Aorta (tissue), 5 donors: ENCODE measurements around the gene KLHL33. TPM values are rescaled to one million over a fixed set of nuclear protein-coding genes. Genes with fewer than 3 reads are reported as not detected.

ENCODE experiments used
- ATAC-seq: fragments of 200-7000 bp; cut with Tn5 transposase; one replicate; pipeline ENCODE4 v1.9.1; 2022; ENCODE audit warnings: moderate library complexity; ENCODE audit not compliant: low FRiP score
- DNase-seq, 2 donors: peaks; one replicate each; pipeline ENCODE4 v3.0.0-alpha.2; 2020
- H3K27ac ChIP-seq, 2 donors: one replicate each; pipeline ENCODE4 v1.5.1; 2013; ENCODE audit warnings: low read length in 2 of 2, mild to moderate bottlenecking in 2 of 2, moderate library complexity in 2 of 2, control low read depth in 1 of 2, inconsistent platforms in 1 of 2, low read depth in 1 of 2
- H3K27me3 ChIP-seq, 2 donors: one replicate each; pipeline ENCODE4 v1.6.1; 2013; ENCODE audit warnings: control low read depth in 1 of 2, low read length in 1 of 2, mild to moderate bottlenecking in 1 of 2, moderate library complexity in 1 of 2; ENCODE audit not compliant: insufficient read depth in 2 of 2, control insufficient read depth in 1 of 2
- H3K36me3 ChIP-seq, 2 donors: one replicate each; pipeline ENCODE4 v1.6.1; 2013; ENCODE audit warnings: control low read depth in 1 of 2, low read length in 1 of 2, mild to moderate bottlenecking in 1 of 2; ENCODE audit not compliant: insufficient read depth in 2 of 2, control insufficient read depth in 1 of 2
- H3K4me1 ChIP-seq, 2 donors: one replicate each; pipeline ENCODE4 v1.6.1; 2013; ENCODE audit warnings: low read length in 2 of 2, control low read depth in 1 of 2, mild to moderate bottlenecking in 1 of 2, moderate library complexity in 1 of 2; ENCODE audit not compliant: insufficient read depth in 2 of 2, control insufficient read depth in 1 of 2
- H3K4me3 ChIP-seq, 2 donors: one replicate each; pipeline ENCODE4 v1.5.1; 2013; ENCODE audit warnings: low read length in 2 of 2, control low read depth in 1 of 2, mild to moderate bottlenecking in 1 of 2
- H3K9me3 ChIP-seq: one replicate; pipeline ENCODE4 v1.6.1; 2013; ENCODE audit warnings: mild to moderate bottlenecking, low read length; ENCODE audit not compliant: control insufficient read depth
- WGBS, 2 donors: extraction: QIAGEN DNeasy Blood & Tissue Kit; methylation state at CpG; one replicate each; pipeline ENCODE4 v1.1.7; 2013; 5-methylcytosine and 5-hydroxymethylcytosine counted together
- intact Hi-C, 2 donors: fragments of 100-400 bp; cut with DNase I; formaldehyde crosslinking; loops; one replicate each; pipeline versions ENCODE4 v1.14.2 to v1.15.0; 2022
- polyA plus RNA-seq, 2 donors: library from polyadenylated mRNA; stranded (reverse); fragments of 200-250 nt; gene quantifications; one replicate each; pipeline ENCODE4 v1.2.3, GENCODE V29; 2013
- total RNA-seq, 2 donors: library from RNA; stranded (reverse); fragmentation: NEBNext Ultra II Directional; extraction: Animal tissue kit (Norgen Biotek cat#: 25700); gene quantifications; one replicate each; pipeline ENCODE4 v1.2.1, GENCODE V29; 2021
- donor health status: healthy with polysubstance abuse.
- donor health status: Bipolar disorder and iron deficiency.
- donor health status: DM: no; HTN: no; CAD: no.
- donor health status: DM: no; HTN: no; CAD: no.
- donor health status: DM: yes; HTN: yes; CAD: no.

The KLHL33 gene
- total and polyA plus RNA-seq, 4 donors = 0.25 to 1.3 (median 0.40) TPM

- Histone ChIP-seq H3K9me3 (no peaks in the 10 kb centered on the region), H3K4me1 (no peaks in the 10 kb centered on the region), H3K36me3 (no peaks in the 10 kb centered on the region), H3K4me3 (no peak overlapping the region), H3K27me3 (no peaks in the 10 kb centered on the region), H3K27ac (no peak overlapping the region)
- 83 to 90% methylated on average over 7 of the region's 7 CpGs for WGBS, 2 donors
- intact Hi-C loops = no loop called here
- DNase-seq (no peak), ATAC-seq (no peak)
Observed at GRCh38 chr14:20438664-20439063, 2.7 kb upstream of the KLHL33 start.

GRCh38 chr14:20436363-20436755 is 393 bp upstream of the KLHL33 start:
- DNase-seq (no peak), ATAC-seq (no peak)
- 92 to 96% methylated on average over 4 of the region's 4 CpGs for WGBS, 2 donors
- no peaks in the 10 kb centered on the region for H3K36me3 ChIP-seq
- no peaks in the 10 kb centered on the region for H3K4me1 ChIP-seq
- H3K9me3 ChIP-seq = no peaks in the 10 kb centered on the region
- H3K4me3 ChIP-seq = no peak overlapping the region
- intact Hi-C loops = no loop called here
- H3K27ac ChIP-seq = no peak overlapping the region
- no peaks in the 10 kb centered on the region for H3K27me3 ChIP-seq

- ATAC-seq (peak; percentile 85), DNase-seq (peak; percentile 67 to 87)
- H3K9me3 ChIP-seq = no peaks in the 10 kb centered on the region
- no peak overlapping the region for H3K4me3 ChIP-seq
- H3K36me3 ChIP-seq = no peaks in the 10 kb centered on the region
- H3K4me1 ChIP-seq = no peaks in the 10 kb centered on the region
- no peak overlapping the region for H3K27ac ChIP-seq
- 12 to 15% methylated on average over 44 of the region's 44 CpGs for WGBS, 2 donors
- H3K27me3 ChIP-seq = no peaks in the 10 kb centered on the region
- intact Hi-C loops = no loop called here
Observed at GRCh38 chr14:20434701-20435581, 1.0 kb downstream of the KLHL33 start.

- Histone ChIP-seq H3K9me3 (no peaks in the 10 kb centered on the region), H3K4me1 (no peaks in the 10 kb centered on the region), H3K4me3 (no peak overlapping the region), H3K27me3 (no peaks in the 10 kb centered on the region), H3K36me3 (no peaks in the 10 kb centered on the region), H3K27ac (no peak overlapping the region)
- 66 to 72% methylated on average over 30 of the region's 30 CpGs for WGBS, 2 donors
- intact Hi-C loops = no loop called here
- ATAC-seq = no peak
- no peak for DNase-seq
Observed at GRCh38 chr14:20429801-20430669, 5.9 kb downstream of the KLHL33 start.

GRCh38 chr14:20428802-20429201 is 7.2 kb downstream of the KLHL33 start:
- DNase-seq = no peak
- Histone ChIP-seq H3K4me3 (no peak overlapping the region), H3K36me3 (no peaks in the 10 kb centered on the region), H3K27me3 (no peaks in the 10 kb centered on the region), H3K27ac (no peak overlapping the region), H3K9me3 (no peaks in the 10 kb centered on the region), H3K4me1 (no peaks in the 10 kb centered on the region)
- intact Hi-C loops = no loop called here
- 44 to 53% methylated on average over 5 of the region's 5 CpGs for WGBS, 2 donors
- peak; percentile 36 for ATAC-seq

- Histone ChIP-seq H3K36me3 (no peaks in the 10 kb centered on the region), H3K9me3 (no peaks in the 10 kb centered on the region), H3K4me1 (no peaks in the 10 kb centered on the region), H3K4me3 (no peak overlapping the region), H3K27me3 (no peaks in the 10 kb centered on the region), H3K27ac (no peak overlapping the region)
- ATAC-seq (no peak), DNase-seq (no peak)
- 76 to 87% methylated on average over 5 of the region's 5 CpGs for WGBS, 2 donors
- intact Hi-C loops = no loop called here
Observed at GRCh38 chr14:20428010-20428365, 8.0 kb downstream of the KLHL33 start.

- Histone ChIP-seq H3K27me3 (no peaks in the 10 kb centered on the region), H3K36me3 (no peaks in the 10 kb centered on the region), H3K4me1 (no peaks in the 10 kb centered on the region), H3K4me3 (no peak overlapping the region), H3K27ac (no peak overlapping the region), H3K9me3 (no peaks in the 10 kb centered on the region)
- DNase-seq = no peak
- intact Hi-C loops = no loop called here
- no peak for ATAC-seq
- WGBS, 2 donors = 80 to 85% methylated on average over 5 of the region's 5 CpGs
Observed at GRCh38 chr14:20427231-20428009, 8.5 kb downstream of the KLHL33 start.

- no peak overlapping the region for H3K4me3 ChIP-seq
- no peaks in the 10 kb centered on the region for H3K4me1 ChIP-seq
- DNase-seq = no peak
- 31 to 32% methylated on average over 2 of the region's 2 CpGs for WGBS, 2 donors
- H3K27ac ChIP-seq = no peak overlapping the region
- H3K9me3 ChIP-seq = no peaks in the 10 kb centered on the region
- intact Hi-C loops = no loop called here
- no peak for ATAC-seq
- H3K27me3 ChIP-seq = no peaks in the 10 kb centered on the region
- H3K36me3 ChIP-seq = no peaks in the 10 kb centered on the region
Observed at GRCh38 chr14:20424851-20425250, 11.1 kb downstream of the KLHL33 start.
